GM19328 (cell line): ENCODE data around the gene MKKS.
"Not testable (repeated sequence)": the region's sequence is repeated elsewhere in the genome, so short reads cannot be mapped to it uniquely, and the experiment has no call there.

Source experiments
- ATAC-seq: cut with Tn5 transposase; IDR thresholded peaks from one replicate; pipeline ENCODE4 v1.9.1; 2021; ENCODE audit warnings: mild to moderate bottlenecking, moderate library complexity; ENCODE audit not compliant: unreplicated experiment

Gene MKKS

DNA sequence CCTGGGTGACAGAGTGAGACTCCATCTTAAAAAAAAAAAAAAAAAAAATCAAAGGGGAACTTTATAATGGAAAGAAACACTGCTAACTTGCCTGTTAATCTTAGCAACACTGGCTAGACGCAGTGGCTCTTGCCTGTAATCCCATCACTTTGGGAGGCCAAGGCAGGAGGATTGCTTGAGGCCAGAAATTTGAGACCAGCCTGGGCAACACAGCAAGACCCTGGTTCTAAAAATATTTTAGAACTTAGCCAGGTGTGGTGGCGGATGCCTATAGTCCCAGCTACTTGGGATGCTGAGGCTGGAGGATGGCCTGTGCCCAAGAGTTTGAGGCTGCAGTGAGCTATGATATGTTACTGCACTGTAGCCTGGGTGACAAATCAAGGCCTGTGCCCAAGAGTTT is 16.8 kb downstream of the MKKS start:
- not testable (repeated sequence) for ATAC-seq

DNA sequence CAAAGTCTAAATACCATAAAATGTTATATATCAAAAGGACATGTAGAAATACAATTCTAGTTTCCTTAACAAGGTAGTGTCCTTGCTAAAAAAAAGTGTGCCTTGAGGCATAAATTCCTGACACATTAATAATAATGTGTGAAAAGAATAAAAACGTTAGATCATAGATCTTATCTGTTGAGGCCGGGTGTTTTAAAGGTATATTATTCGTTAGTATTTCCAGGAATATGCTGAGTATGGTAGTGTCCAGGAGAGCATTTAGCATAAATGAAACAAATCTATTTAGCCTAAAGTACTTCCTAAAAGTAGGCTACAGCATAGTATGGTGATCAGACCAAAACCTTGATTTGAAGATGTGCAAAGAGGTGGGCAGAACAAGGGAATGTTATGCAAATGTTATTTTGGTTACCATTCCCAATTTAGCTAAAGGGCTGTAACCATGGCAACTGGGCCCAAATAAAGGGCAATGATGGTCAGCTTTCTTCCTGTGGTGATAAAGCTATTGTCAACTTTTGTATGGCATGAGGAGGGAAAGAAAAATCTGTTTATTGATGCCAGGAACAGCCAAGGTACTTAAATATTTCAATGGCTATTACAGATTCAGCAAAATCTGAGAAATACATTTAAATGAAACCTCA is 18.9 kb downstream of the MKKS start:
- ATAC-seq, result no peak

GRCh38 chr20:10412591-10413408 is 21.2 kb downstream of the MKKS start:
- no peak for ATAC-seq

DNA sequence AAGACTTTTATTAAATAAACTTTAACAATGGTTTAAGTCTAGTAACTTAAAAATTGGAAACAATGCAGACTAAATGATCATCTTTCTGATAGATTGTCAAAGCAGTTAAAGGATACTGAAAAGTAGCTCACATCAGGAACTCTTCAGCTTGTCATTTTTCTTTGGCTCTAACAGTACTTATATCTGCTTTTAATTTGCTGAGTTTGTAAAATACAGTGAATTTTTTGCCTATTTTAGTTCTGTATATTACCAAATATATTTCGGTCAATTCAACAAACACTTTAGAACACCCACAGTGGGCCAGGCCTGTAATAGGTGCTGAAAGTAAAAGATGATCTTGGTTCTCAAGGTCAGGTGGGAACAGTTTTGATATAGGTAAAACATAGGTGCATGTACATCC is 22.3 kb downstream of the MKKS start:
- ATAC-seq, result no peak

GRCh38 chr20:10408108-10408813 is 25.8 kb downstream of the MKKS start:
- ATAC-seq, result no peak

DNA sequence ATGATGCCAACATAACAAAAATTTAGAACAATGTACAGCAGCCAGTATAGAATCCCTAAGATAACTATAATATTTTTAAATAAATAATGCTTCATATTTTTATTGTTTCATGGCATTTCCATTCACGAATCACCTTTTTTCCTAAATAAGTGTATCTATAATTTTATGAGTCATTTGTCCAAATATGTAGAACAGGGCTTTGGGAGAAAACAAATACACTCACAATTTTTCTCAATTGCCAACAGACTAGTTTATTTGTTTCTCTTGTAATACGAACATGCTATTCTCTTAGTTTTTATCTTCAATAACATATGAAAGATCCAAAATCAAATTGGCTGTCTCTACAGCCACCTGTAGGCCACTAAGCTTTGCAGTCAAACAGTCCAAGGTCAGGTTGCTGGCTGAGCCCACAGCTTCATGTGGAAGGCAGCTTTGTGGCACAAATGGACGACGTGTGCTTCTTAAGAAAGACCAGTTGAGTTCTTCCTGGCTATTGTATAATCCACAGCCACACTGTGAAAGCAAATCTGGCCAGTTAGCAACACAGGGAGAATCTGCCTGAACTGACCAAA is 29.0 kb downstream of the MKKS start:
- ATAC-seq, result no peak

- ATAC-seq, result no peak
These were observed 29.9 kb downstream of the MKKS start for GRCh38 chr20:10404023-10404628.

DNA sequence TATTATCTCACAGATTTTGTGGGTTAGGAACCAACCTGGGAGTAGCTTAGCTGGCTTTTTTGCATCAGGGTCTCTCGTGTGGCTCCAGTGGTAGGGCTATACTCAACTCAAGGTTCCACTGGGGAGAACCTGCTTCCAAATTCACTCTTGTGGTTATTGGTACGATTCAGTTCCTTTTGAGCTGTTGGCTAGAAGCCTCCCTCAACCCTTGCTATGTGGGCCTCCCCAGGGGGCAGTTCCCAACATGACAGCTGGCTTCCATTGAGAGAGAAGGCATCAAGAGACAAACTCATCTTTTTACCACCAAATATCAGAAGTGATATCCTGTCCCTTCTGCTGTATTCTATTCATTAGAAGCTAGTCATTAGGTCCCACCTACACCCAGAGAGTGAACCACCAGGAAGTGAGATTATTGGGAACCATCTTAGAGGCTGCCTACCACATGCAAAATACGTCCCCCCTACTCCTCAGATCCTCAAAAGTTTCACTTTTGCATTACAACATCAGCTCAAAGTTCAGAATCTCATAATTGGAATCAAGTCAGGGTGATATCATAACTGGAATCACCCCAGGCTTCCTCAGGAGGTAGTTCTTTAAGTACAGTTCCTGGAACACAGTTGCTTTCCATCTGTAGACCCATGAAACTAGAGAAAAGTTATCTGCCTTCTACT is 30.9 kb downstream of the MKKS start:
- ATAC-seq, result peak; percentile 54

- ATAC-seq, result no peak
These were observed 35.1 kb downstream of the MKKS start for GRCh38 chr20:10398834-10399369.

GRCh38 chr20:10394752-10395151 is 39.3 kb downstream of the MKKS start:
- ATAC-seq, result not testable (repeated sequence)

GRCh38 chr20:10390709-10391108 is 43.3 kb downstream of the MKKS start:
- ATAC-seq, result no peak

DNA sequence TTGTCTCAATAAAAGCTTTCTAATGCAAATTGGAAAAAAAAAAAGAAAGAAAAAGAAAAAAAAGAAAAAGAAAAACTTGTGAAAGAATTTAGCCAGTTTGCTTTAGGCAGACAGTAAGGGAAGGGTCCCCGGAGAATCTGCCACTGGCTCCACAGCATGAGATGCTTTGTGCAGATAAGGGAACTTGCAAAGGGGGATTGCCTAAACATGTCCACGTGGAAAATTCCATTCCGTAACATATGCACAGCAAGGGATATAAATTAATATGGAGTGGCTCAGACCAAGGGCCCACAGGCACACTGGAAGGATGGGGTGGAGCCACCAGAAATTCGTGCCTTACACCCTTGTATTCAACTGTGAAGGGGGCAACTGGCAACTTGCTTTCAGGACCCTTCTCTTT is 45.4 kb downstream of the MKKS start:
- ATAC-seq, result no peak

GRCh38 chr20:10387686-10388085 is 46.3 kb downstream of the MKKS start:
- no peak for ATAC-seq

GRCh38 chr20:10385850-10386544 is 48.0 kb downstream of the MKKS start:
- ATAC-seq, result no peak

DNA sequence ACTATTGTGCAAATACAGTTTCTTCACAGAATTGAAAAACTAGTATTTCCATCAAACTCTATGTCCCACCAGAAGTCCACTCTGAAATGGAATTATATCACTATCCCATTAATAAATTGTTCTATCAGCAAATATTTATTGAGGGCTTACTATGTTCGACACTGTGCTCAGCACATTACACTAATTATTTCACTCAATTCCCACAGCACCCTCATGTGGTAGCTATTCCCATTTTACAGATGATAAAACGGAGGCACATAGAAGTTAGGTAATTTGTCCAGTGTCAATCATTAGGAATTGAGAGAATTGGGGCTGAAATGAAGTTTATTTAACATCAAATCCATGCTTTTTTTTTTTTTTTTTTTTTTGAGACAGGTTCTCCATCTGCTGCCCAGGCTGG is 52.5 kb downstream of the MKKS start:
- ATAC-seq, result no peak

GRCh38 chr20:10379761-10380160 is 54.3 kb downstream of the MKKS start:
- no peak for ATAC-seq

DNA sequence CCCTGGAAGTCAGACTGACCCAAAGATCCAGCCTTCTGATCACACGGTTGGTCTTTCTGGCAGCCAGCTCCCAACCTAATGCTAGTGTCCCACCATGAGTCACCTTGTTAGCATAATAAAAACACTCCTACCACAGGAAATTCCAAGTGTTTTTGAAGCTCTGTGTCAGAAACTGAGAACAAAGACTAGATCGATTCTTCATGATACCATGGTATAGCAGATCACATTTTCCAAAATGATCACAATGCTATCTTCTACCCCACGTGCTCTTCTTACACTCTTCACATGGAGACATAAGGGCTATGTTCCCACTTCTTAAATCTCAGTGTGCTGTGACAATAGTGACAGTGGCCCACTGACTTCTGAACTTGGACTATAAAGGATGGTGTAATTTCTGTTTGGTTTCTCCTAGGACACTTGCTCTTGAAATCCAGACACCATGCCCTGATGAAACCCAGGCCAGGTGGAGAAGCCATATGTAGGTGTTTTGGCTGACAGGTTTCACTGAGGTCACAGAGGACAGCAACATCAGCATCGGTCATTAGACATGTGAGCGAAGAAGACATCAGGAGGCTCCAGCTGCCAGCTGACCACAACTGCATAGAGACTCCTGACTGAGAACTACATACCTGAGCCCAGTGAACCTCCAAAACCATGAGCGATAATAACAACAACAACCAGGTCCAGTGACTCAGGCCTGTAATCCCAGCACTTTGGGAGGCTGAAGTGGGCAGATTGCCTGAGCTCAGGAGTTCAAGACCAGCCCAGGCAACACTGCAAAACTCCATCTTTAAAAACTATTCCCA is 57.5 kb downstream of the MKKS start:
- no peak for ATAC-seq

DNA sequence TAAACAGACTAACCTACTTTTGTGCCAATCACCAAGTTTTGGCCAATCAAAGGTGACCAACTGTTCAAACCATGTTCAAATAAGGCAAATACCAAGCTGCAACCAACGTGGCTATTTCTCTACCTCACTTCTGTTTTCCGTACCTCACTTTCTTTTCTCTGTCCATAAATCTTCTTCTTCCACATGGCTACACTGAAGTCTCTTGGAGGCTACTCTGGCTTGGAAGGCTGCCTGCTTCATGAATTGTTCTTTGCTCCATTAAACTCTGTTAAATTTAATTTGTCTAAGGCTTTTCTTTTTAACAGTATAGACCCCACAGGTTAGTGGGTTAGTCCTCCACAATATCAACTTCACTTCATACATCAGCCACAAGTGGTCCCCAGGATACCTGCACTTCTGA is 58.8 kb downstream of the MKKS start:
- ATAC-seq, result no peak

DNA sequence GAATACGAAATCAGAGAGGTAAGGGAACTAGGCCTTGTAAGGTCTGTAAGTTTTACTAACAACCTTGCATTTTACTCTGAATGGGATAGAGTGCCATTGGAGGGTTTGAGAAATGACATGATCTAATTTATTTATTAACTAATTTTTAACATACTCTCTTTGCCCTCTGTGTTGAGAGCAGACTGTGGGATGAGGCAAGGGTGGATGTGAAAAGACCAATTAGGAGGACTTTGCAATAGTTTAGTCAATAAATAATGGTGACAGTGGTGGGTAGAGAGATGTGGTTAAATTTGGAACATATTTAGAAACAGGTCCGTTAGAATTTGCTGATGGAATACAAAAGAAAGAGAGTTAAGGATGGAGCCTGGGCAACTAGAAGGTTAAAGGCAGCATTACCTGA is 60.0 kb downstream of the MKKS start:
- ATAC-seq, result no peak
